Gastrocnemius medialis (tissue), 4 donors: ENCODE results near the gene COL24A1.

ENCODE experiments used
- POLR2A ChIP-seq, 2 donors: fragments of 450-650 bp; IDR thresholded peaks; one replicate each; pipeline ENCODE4 v1.6.1; 2017; ENCODE audit warnings: antibody characterized with exemption in 2 of 2, mild to moderate bottlenecking in 2 of 2, moderate library complexity in 2 of 2
- TF ChIP-seq, protein P1 (sequence below), 5 experiments: fragments of 450-650 bp in 3 of 5; fragments of 200-600 bp in 2 of 5; sonication (generic) in 2 of 5; IDR thresholded peaks in 4 of 5; conservative IDR thresholded peaks in 1 of 5; 1 replicate in 4 of 5; 2 replicates in 1 of 5; pipeline ENCODE4 v1.5.1; 2016 to 2019; ENCODE audit warnings: antibody characterized with exemption in 5 of 5, mild to moderate bottlenecking in 3 of 5, moderate library complexity in 3 of 5

- TF ChIP-seq, protein P1, sequence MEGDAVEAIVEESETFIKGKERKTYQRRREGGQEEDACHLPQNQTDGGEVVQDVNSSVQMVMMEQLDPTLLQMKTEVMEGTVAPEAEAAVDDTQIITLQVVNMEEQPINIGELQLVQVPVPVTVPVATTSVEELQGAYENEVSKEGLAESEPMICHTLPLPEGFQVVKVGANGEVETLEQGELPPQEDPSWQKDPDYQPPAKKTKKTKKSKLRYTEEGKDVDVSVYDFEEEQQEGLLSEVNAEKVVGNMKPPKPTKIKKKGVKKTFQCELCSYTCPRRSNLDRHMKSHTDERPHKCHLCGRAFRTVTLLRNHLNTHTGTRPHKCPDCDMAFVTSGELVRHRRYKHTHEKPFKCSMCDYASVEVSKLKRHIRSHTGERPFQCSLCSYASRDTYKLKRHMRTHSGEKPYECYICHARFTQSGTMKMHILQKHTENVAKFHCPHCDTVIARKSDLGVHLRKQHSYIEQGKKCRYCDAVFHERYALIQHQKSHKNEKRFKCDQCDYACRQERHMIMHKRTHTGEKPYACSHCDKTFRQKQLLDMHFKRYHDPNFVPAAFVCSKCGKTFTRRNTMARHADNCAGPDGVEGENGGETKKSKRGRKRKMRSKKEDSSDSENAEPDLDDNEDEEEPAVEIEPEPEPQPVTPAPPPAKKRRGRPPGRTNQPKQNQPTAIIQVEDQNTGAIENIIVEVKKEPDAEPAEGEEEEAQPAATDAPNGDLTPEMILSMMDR (IDR thresholded peaks at IDR 0.05 in 4 of 5, conservative IDR thresholded peaks at IDR 0.05 in 1 of 5) = no peak
- no peak for TF ChIP-seq POLR2A (IDR thresholded peaks at IDR 0.05)
Measured at GRCh38 chr1:85889870-85890269, 266.7 kb downstream of the COL24A1 start.
